ENCODE results near the gene MEST. TPM values are rescaled to one million over a fixed set of nuclear protein-coding genes. Genes with fewer than 3 reads are reported as not detected.

The MEST gene
- total and polyA plus RNA-seq, 2 of the 13 experiments (the other 11 are each of a cell fraction or from before 2014, with no cell fraction given), result 49.5 to 54.6 TPM

- TF ChIP-seq PBX3 (CRISPR knock-in tag; IDR thresholded peaks at IDR 0.05; ENCODE audit: borderline replicate concordance) (no peak), ZHX2 (IDR thresholded peaks at IDR 0.05; ENCODE audit: low read depth) (peak; percentile 75), ZHX2 (CRISPR knock-in tag; IDR thresholded peaks at IDR 0.05; ENCODE audit: borderline replicate concordance) (no peak), GATAD2A (CRISPR knock-in tag; IDR thresholded peaks at IDR 0.05) (peak; percentile 67), ZNF496 (CRISPR knock-in tag; IDR thresholded peaks at IDR 0.05; ENCODE audit: insufficient replicate concordance) (no peak), TEAD2 (CRISPR knock-in tag; IDR thresholded peaks at IDR 0.05) (no peak), ZNF782 (CRISPR knock-in tag; IDR thresholded peaks at IDR 0.05; ENCODE audit: borderline replicate concordance) (peak; percentile 54; the same call in 1 of the 2 replicates), GATA4 (IDR thresholded peaks at IDR 0.05; ENCODE audit: borderline replicate concordance, low read depth) (no peak), RXRB (CRISPR knock-in tag; IDR thresholded peaks at IDR 0.05; ENCODE audit: borderline replicate concordance) (peak; percentile 69), HOXA7 (CRISPR knock-in tag; IDR thresholded peaks at IDR 0.05) (no peak), PHB2 (IDR thresholded peaks at IDR 0.05; ENCODE audit: partially characterized antibody) (no peak), BORCS8-MEF2B (CRISPR knock-in tag; IDR thresholded peaks at IDR 0.05) (peak; percentile 75), PAF1 (CRISPR knock-in tag; IDR thresholded peaks at IDR 0.05) (no peak), MIER2 (CRISPR knock-in tag; IDR thresholded peaks at IDR 0.05) (0 out of 2 replicates have a peak, but pooled peaks have one; percentile 34), ADNP (CRISPR knock-in tag; IDR thresholded peaks at IDR 0.05) (no peak), DRAP1 (CRISPR knock-in tag; IDR thresholded peaks at IDR 0.05) (peak; percentile 55), ZNF558 (CRISPR knock-in tag; IDR thresholded peaks at IDR 0.05; ENCODE audit: borderline replicate concordance) (no peak), ZNF280D (CRISPR knock-in tag; IDR thresholded peaks at IDR 0.05) (peak; percentile 51; the same call in 1 of the 2 replicates), ZNF713 (CRISPR knock-in tag; IDR thresholded peaks at IDR 0.05) (no peak)
Measured at GRCh38 chr7:130486114-130486953, 5.6 kb upstream of the MEST start (continued).
